GM12878 (cell line): Measurements from ENCODE around the gene LDLRAD3. TPM values are rescaled to one million over a fixed set of nuclear protein-coding genes. Genes with fewer than 3 reads are reported as not detected.

ENCODE experiments used
- ATAC-seq: fragments of 200-7000 bp; cut with Tn5 transposase; 3 replicates; pipeline ENCODE4 v1.9.1; 2020; ENCODE audit warnings: mild to moderate bottlenecking, moderate library complexity
- BruUV-seq: library from RNA; stranded (reverse); fragments of 400-500 nt; replicated peaks from 2 replicates; lab custom pipeline; 2021; lab: Mats Ljungman, UMichigan
- CTCF ChIA-PET: fragments of 300-600 bp; sonication (Branson Sonifier 250); formaldehyde crosslinking; extraction: SDS; loops from one replicate; lab custom pipeline; 2021; ENCODE audit warnings: inconsistent platforms; lab: Yijun Ruan, JAX
- POLR2A ChIA-PET: fragments of 350-600 bp; formaldehyde crosslinking; extraction: SDS; loops from one replicate; lab custom pipeline; 2021; ENCODE audit warnings: inconsistent platforms; lab: Charles Lee
- RAD21 ChIA-PET: fragments of 300-600 bp; sonication (Branson Sonifier 250); formaldehyde crosslinking; loops from one replicate; lab custom pipeline; 2023; ENCODE audit warnings: antibody characterized with exemption; ENCODE audit not compliant: unreplicated experiment; lab: Charles Lee
- SMC1A ChIA-PET: fragments of 300-600 bp; sonication (Branson Sonifier 250); formaldehyde crosslinking; loops from one replicate; lab custom pipeline; 2023; ENCODE audit not compliant: unreplicated experiment, uncharacterized antibody; lab: Charles Lee
- DNase-seq: peaks from one replicate; pipeline ENCODE4 v3.0.0-alpha.2; 2011; ENCODE audit warnings: low read depth, low spot score
- FAIRE-seq: peaks from 3 replicates; lab custom pipeline; 2011; peaks lifted over from hg19 to GRCh38; lab: Jason Lieb, UNC
- H2AFZ ChIP-seq: 2 replicates; pipeline ENCODE4 v1.6.0; 2011; ENCODE audit warnings: low read depth, low read length, control low read depth; ENCODE audit not compliant: control insufficient read depth
- H3K27ac ChIP-seq: 2 replicates; pipeline ENCODE4 v1.5.1; 2011; ENCODE audit warnings: control low read depth; ENCODE audit not compliant: control insufficient read depth, insufficient read depth
- H3K27me3 ChIP-seq, 2 experiments: replicated peaks in 1 of 2; 2 replicates each; pipeline versions ENCODE4 v1.6.0 to v1.6.1; 2011; ENCODE audit warnings: low read length in 1 of 2; ENCODE audit not compliant: control insufficient read depth in 2 of 2, insufficient read depth in 2 of 2
- H3K36me3 ChIP-seq, 2 experiments: 2 replicates each; pipeline ENCODE4 v1.5.1; 2011; ENCODE audit warnings: low read length in 1 of 2; ENCODE audit not compliant: control insufficient read depth in 2 of 2, insufficient read depth in 2 of 2
- H3K4me1 ChIP-seq: 2 replicates; pipeline ENCODE4 v1.6.1; 2011; ENCODE audit warnings: mild to moderate bottlenecking, low read length, moderate library complexity, mixed read lengths; ENCODE audit not compliant: control insufficient read depth, insufficient read depth
- H3K4me2 ChIP-seq: 2 replicates; pipeline ENCODE4 v1.6.0; 2011; ENCODE audit warnings: control low read depth; ENCODE audit not compliant: control insufficient read depth, insufficient read depth
- H3K4me3 ChIP-seq: fragments of 200-600 bp; sonication (generic); 2 replicates; pipeline ENCODE4 v1.5.1; 2016
- H3K79me2 ChIP-seq: 2 replicates; pipeline ENCODE4 v1.6.0; 2011; ENCODE audit warnings: low read length; ENCODE audit not compliant: control insufficient read depth, insufficient read depth
- H3K9ac ChIP-seq: 2 replicates; pipeline ENCODE4 v1.8.0; 2011; ENCODE audit warnings: low read length, control low read depth, mixed read lengths; ENCODE audit not compliant: control insufficient read depth, insufficient read depth
- H3K9me3 ChIP-seq: replicated peaks from 3 replicates; pipeline ENCODE4 v1.5.1; 2011; ENCODE audit warnings: mild to moderate bottlenecking, low read length; ENCODE audit not compliant: control insufficient read depth, insufficient read depth
- H4K20me1 ChIP-seq: 2 replicates; pipeline ENCODE4 v1.6.0; 2011; ENCODE audit not compliant: control insufficient read depth, insufficient read depth
- ATF7 ChIP-seq: fragments of 450-650 bp; IDR thresholded peaks from 2 replicates; pipeline ENCODE4 v1.6.1; 2016; ENCODE audit warnings: low read depth, mild to moderate bottlenecking
- BRCA1 ChIP-seq: IDR thresholded peaks from 2 replicates; pipeline ENCODE4 v1.6.1; 2011; ENCODE audit warnings: low read depth, low read length, improper control_type of control experiment
- CBX3 ChIP-seq: fragments of 200-600 bp; sonication (generic); IDR thresholded peaks from 2 replicates; pipeline ENCODE4 v1.6.1; 2016; ENCODE audit warnings: low read depth, borderline replicate concordance
- DPF2 ChIP-seq: fragments of 450-650 bp; IDR thresholded peaks from 2 replicates; pipeline ENCODE4 v1.6.1; 2017; ENCODE audit warnings: mild to moderate bottlenecking
- NR2C2 ChIP-seq: IDR thresholded peaks from 2 replicates; pipeline ENCODE4 v1.6.1; 2011; ENCODE audit warnings: borderline replicate concordance, low read depth; ENCODE audit not compliant: control insufficient read depth, insufficient read length
- PKNOX1 ChIP-seq: fragments of 450-650 bp; IDR thresholded peaks from 2 replicates; pipeline ENCODE4 v1.6.1; 2016; ENCODE audit warnings: mild to moderate bottlenecking
- SMARCA5 ChIP-seq: fragments of 450-650 bp; IDR thresholded peaks from 2 replicates; pipeline ENCODE4 v1.6.1; 2017; ENCODE audit warnings: mild to moderate bottlenecking
- WGBS: methylation state at CpG from one replicate; pipeline ENCODE4 v1.1.6; 2016; ENCODE audit warnings: low lambda C conversion rate; ENCODE audit not compliant: insufficient replicate concordance, insufficient coverage; ENCODE audit errors: missing lambda C conversion rate; 5-methylcytosine and 5-hydroxymethylcytosine counted together
- in situ Hi-C: fragments of 300-500 bp; cut with MboI; formaldehyde crosslinking; loops from 9 replicates; pipeline ENCODE4 v1.14.3; 2018; ENCODE audit warnings: mixed read lengths
- intact Hi-C: fragments of 100-400 bp; cut with micrococcal nuclease; formaldehyde crosslinking; loops from one replicate; pipeline ENCODE4 v1.14.2; 2022; ENCODE audit not compliant: unreplicated experiment
- polyA plus RNA-seq, 11 experiments: library from polyadenylated mRNA; depleted of rRNA in 4 of 11; unstranded in 6 of 11; stranded (reverse) in 5 of 11; fragments of >200 nt; fragmentation: Nextera tagmentation in 4 of 11; fragmentation: Illumina TruSeq in 1 of 11; extraction: Ambion mirVana in 4 of 11; extraction: Trizol in 1 of 11; gene quantifications; 1 replicate in 1 of 11; 2 replicates in 10 of 11; pipeline versions ENCODE4 v1.2.1 to v1.2.3, GENCODE V29; 2011 to 2016; ENCODE audit warnings: inconsistent platforms in 2 of 11, missing spikeins in 2 of 11, low read depth in 1 of 11
- total RNA-seq, 4 experiments: library from RNA; depleted of rRNA in 3 of 4; stranded (reverse); fragments of >200 nt in 3 of 4; fragmentation: Illumina TruSeq in 1 of 4; extraction: Trizol in 1 of 4; gene quantifications; 2 replicates each; pipeline versions ENCODE4 v1.2.1 to v1.2.3, GENCODE V29; 2013 to 2021
- TF ChIP-seq, protein P1 (sequence below): IDR thresholded peaks from 2 replicates; pipeline ENCODE4 v1.6.1; 2012; ENCODE audit warnings: low read length, inconsistent platforms
- TF ChIP-seq, protein P2 (sequence below): fragments of 450-650 bp; IDR thresholded peaks from 2 replicates; pipeline ENCODE4 v1.6.1; 2014; ENCODE audit warnings: mild to moderate bottlenecking

LDLRAD3 gene
- total and polyA plus RNA-seq, 10 of the 15 experiments (the other 5 are each of a cell fraction or from before 2014, with no cell fraction given) = 2.5 to 17.2 (median 10.7) TPM

GRCh38 chr11:36139767-36140166 is 195.9 kb downstream of the LDLRAD3 start (continued):
- no peak for TF ChIP-seq PKNOX1
- TF ChIP-seq, all 136 proteins: peak for 0

GRCh38 chr11:36141196-36141953 is 197.5 kb downstream of the LDLRAD3 start:
- H3K9me3 ChIP-seq = no peaks in the 10 kb centered on the region

More at GRCh38 chr11:36141196-36141953, 197.5 kb downstream of the LDLRAD3 start:
- TSS peak; percentile 52 for BruUV-seq
- ATAC-seq = no peak
- DNase-seq = no peak
- no peak for FAIRE-seq
- no peaks in the 10 kb centered on the region for H3K4me1 ChIP-seq
- H3K27ac ChIP-seq = no peak overlapping the region
- intact Hi-C loops = no loop called here
- H4K20me1 ChIP-seq = no peaks in the 10 kb centered on the region; the same call in 1 of the 2 replicates
- SMC1A ChIA-PET = no interaction called here
- WGBS = 26% methylated on average over 12 of the region's 12 CpGs
- no peak overlapping the region for H2AFZ ChIP-seq
- no peaks in the 10 kb centered on the region; a peak in 1 of 4 replicates for H3K36me3 ChIP-seq
- POLR2A ChIA-PET = no interaction called here
- no peak overlapping the region for H3K9ac ChIP-seq
- TF ChIP-seq, protein P1, sequence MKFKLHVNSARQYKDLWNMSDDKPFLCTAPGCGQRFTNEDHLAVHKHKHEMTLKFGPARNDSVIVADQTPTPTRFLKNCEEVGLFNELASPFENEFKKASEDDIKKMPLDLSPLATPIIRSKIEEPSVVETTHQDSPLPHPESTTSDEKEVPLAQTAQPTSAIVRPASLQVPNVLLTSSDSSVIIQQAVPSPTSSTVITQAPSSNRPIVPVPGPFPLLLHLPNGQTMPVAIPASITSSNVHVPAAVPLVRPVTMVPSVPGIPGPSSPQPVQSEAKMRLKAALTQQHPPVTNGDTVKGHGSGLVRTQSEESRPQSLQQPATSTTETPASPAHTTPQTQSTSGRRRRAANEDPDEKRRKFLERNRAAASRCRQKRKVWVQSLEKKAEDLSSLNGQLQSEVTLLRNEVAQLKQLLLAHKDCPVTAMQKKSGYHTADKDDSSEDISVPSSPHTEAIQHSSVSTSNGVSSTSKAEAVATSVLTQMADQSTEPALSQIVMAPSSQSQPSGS = no peak
- TF ChIP-seq NR2C2 (no peak), DPF2 (no peak), BRCA1 (no peak), SMARCA5 (no peak), ATF7 (no peak), CBX3 (no peak)
- TF ChIP-seq, protein P2, sequence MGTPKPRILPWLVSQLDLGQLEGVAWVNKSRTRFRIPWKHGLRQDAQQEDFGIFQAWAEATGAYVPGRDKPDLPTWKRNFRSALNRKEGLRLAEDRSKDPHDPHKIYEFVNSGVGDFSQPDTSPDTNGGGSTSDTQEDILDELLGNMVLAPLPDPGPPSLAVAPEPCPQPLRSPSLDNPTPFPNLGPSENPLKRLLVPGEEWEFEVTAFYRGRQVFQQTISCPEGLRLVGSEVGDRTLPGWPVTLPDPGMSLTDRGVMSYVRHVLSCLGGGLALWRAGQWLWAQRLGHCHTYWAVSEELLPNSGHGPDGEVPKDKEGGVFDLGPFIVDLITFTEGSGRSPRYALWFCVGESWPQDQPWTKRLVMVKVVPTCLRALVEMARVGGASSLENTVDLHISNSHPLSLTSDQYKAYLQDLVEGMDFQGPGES = no peak
- no peak overlapping the region for H3K4me2 ChIP-seq
- no peaks in the 10 kb centered on the region for H3K79me2 ChIP-seq
- H3K27me3 ChIP-seq = no peaks in the 10 kb centered on the region; a peak in 1 of 4 replicates
- CTCF ChIA-PET = interaction anchor here (0.9 kb wide), 1 partner anchor 11 kb away, joined by 3 read pairs; no protein-coding TSS in a partner anchor
- H3K4me3 ChIP-seq = no peak overlapping the region
- RAD21 ChIA-PET = interaction anchor here (0.6 to 1.0 kb wide), 2 partner anchors 9 to 319 kb away, joined by 3 read pairs; no protein-coding TSS in a partner anchor
- in situ Hi-C loops = no loop called here
